HPDE6-E6E7 (cell line): ENCODE measurements around the gene ZNF697.
"Not testable (repeated sequence)": the region's sequence is repeated elsewhere in the genome, so short reads cannot be mapped to it uniquely, and the experiment has no call there.

Experiments
- DNase-seq: peaks from one replicate; pipeline ENCODE4 v3.0.0; 2011; ENCODE audit warnings: missing footprints; ENCODE audit errors: extremely low spot score

ZNF697 gene

DNA sequence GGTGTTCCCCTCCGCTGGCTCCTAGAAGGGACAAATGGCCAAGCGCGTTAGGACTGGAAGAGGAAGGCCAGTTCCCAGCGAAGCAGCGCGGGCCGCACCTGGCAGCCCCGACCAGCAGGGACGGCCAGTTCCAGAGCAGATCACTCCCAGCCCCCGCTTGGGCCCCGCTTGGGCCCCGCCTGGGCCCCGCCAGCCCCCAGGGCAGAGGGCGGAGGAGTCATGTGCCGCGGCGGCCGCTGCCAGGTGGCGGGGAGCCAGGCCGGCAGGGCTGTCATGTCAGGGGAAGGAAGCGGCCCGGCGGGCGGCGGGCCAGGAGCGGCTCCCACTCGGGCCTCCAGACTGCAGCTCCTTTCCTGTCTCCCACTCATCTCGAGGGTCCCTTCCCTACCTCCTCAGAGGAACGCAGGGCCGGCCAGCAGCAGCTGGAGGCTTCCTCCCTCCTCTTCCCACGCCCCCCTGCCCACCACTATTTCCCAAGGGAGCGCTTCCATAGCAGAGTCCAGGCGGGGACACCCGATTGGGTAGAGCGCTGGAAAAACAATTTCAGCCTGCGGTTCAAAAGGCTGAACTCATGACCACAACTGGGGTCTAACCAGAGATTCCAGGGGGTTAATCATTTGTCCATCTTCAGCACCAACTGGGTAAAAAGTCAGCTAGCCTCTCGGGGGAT, 16.5 kb downstream of the ZNF697 start:
- DNase-seq: peak; percentile 58

GRCh38 chr1:119631086-119631432, 17.0 kb downstream of the ZNF697 start:
- DNase-seq: no peak

DNA sequence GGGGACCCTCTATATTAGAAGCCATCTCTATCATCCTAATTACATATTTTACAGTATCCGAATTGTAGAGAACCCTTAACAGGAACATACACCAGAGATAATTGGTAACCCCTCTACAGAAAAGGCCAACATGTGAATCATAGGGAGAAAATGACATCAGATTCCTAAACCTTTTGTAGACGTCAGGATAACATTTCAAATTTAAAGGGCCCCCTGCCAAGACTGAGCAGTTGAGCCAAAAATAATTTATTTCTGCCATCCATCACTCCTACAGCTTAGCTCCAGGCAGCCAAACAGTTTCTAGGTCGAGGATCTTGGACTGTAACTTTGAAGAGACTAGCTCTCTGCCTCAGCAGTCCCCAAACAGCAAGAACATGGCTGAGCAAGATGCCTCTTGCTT, 21.2 kb downstream of the ZNF697 start:
- DNase-seq: no peak

GRCh38 chr1:119626011-119626545, 22.0 kb downstream of the ZNF697 start:
- DNase-seq: no peak

DNA sequence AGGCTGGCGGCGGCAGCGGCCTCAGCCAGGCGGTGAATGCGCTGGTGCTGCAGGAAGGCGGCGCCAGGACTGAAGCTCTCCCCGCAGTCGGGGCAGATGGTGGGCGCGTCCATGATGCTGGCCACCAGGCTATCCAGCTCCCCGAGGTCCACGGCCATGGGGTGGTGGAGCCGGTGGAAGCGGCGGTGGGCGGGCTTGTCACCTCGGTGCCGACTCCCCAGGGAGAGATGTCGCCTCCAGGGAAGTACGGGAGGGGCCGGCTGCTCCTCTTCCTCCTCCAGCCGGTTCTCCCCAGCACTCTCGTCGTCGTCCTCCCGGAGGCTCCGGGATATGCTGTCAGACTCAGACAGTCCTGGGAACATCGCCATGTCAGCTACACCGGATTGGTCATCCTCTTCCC, 24.4 kb downstream of the ZNF697 start:
- DNase-seq: no peak

- no peak for DNase-seq
These were observed 24.9 kb downstream of the ZNF697 start for GRCh38 chr1:119623193-119623515.

- no peak for DNase-seq
These were observed 25.5 kb downstream of the ZNF697 start for GRCh38 chr1:119622311-119623192.

- DNase-seq: no peak
These were observed 26.4 kb downstream of the ZNF697 start for GRCh38 chr1:119621705-119622104.

- no peak for DNase-seq
These were observed 30.0 kb downstream of the ZNF697 start for GRCh38 chr1:119617751-119618691.

GRCh38 chr1:119616748-119617147, 31.3 kb downstream of the ZNF697 start:
- not testable (repeated sequence) for DNase-seq

DNA sequence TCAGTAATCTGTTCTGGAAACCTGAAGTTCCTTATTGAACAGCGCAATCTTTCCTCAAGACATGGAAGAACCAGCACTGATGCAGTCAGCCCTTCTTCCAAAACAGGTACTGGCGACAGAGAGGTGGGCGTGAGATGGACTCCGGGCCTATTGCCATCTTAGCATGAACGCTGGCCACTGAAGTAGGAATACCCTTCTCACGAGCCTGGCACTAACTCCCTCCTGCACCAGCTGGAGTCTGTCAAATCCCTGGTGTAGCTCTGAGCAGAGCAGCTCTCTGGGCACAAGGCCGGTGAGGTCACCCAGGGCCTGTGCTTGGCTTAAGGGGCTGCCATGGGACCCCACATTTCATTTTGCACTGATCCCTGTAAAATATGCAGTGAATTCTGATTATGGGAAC, 33.0 kb downstream of the ZNF697 start:
- not testable (repeated sequence) for DNase-seq

DNA sequence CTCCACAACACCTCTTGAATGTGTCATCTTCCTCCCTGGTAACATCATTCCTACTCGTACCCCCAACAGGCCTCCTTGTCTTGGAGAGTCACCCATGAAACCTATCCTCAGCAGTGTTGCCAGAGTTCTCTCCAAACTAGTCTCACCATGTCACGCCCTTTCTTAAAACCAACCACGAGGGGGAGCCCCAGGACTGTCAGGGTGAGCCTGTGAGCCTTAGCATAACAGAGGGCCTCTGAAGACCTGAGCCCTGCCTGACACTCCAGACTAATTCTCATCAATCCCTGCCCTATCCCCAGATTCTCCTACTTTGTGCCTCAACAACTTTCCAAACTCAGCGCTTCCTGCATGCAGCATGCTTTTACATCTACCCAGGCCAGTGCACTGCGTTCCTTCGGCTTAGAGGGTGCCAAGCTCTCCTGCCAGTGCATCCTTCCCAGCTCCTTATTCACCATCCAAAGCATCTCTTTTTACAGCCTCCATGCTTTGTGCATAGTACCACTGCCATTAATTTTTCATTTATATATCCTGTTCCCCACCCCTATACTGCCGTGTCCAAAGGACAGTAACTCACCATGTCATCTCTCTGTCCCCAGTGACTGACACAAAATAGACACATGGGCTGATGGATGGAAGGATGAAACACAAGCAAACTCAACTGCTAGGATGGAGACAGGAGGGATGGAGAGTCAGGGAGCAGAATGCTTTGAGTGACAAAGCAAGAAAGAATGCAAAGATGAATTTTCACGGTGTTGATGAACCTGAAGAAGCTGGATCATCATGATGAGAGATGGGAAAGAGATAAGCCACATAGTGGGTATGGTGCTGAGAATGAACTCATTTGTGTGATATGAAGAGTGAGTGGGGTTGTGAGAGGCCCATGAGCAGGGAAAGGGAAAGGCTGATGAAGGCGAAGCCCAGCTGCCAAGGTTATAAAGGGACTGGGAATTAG, 34.0 kb downstream of the ZNF697 start:
- peak; percentile 41 for DNase-seq

DNA sequence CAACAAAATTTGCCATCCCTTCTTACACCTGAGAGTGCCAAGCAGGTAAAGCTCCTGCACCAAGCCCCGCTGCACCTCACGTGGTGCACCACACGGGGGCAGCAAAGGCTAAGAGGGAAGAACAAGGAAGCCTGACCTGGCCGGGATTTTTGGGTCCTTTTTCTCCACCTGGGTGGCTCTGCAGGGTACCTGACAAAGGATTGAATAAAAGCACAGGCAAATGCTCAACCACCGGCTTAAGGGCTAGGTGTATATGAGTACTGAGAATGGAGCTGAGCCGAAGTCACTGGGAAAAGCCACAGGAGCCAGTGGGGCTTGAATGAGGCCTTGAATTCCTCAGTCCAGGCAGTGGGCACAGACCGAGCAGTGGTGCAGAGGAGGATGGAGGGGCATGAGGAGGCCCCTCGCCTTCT, 36.4 kb downstream of the ZNF697 start:
- DNase-seq: peak; percentile 58

DNA sequence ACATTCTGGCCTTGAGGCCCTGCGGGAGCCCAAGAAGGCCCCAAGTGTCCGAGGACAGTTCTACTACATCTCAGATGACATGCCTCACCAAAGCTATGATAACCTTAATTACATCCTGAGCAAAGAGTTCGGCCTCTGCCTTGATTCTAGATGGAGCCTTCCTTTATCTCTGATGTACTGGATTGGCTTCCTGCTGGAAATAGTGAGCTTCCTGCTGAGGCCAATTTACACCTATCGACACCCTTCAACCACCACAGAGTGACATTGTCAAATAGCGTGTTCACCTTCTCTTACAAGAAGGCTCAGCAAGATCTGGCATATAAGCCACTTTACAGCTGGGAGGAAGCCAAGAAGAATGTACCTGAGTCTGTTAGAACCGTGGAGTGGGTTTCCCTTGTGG, 39.2 kb downstream of the ZNF697 start:
- not testable (repeated sequence) for DNase-seq

GRCh38 chr1:119607087-119607807, 40.8 kb downstream of the ZNF697 start:
- not testable (repeated sequence) for DNase-seq

GRCh38 chr1:119606394-119606793, 41.7 kb downstream of the ZNF697 start:
- DNase-seq: no peak

DNA sequence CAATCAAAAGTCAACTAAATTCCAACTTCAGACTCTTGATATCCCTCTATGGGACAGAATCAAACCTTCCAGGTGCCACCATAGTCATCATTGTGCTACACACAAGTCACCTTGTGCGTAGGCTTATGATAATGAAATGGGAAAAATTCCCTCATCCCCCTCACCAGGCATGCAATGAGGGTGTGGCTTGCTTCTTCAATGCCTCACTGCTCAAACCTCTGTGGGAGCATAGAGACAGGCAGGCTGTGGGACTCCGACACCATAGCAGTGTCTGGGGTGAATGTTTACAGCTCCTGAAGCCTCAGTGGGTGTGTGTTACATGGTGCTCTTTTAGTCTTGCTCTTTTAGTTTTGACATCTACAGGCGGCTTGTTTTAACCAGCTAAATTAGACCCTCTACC, 42.4 kb downstream of the ZNF697 start:
- no peak for DNase-seq

GRCh38 chr1:119605080-119605479, 43.0 kb downstream of the ZNF697 start:
- DNase-seq: peak; percentile 59

GRCh38 chr1:119603695-119604094, 44.4 kb downstream of the ZNF697 start:
- DNase-seq: no peak

GRCh38 chr1:119603241-119603640, 44.8 kb downstream of the ZNF697 start:
- not testable (repeated sequence) for DNase-seq
